Esophagus squamous epithelium (tissue), 5 donors: ENCODE data around the gene BAIAP2. TPM values are rescaled to one million over a fixed set of nuclear protein-coding genes. Genes with fewer than 3 reads are reported as not detected.

ENCODE experiments used
- DNase-seq: peaks from one replicate; lab custom pipeline; 2025; lab: John Stamatoyannopoulos, UW
- H3K27ac ChIP-seq, 4 donors: fragments of 200-600 bp; sonication (generic); one replicate each; pipeline ENCODE4 v1.5.1; 2016 to 2019; ENCODE audit warnings: mild to moderate bottlenecking in 1 of 4
- H3K27me3 ChIP-seq, 4 donors: fragments of 200-600 bp; sonication (generic); 1 replicate in 3 of 4; 2 replicates in 1 of 4; pipeline versions ENCODE4 v1.5.1 to v1.6.0; 2017 to 2021; ENCODE audit warnings: antibody characterized with exemption in 1 of 4
- H3K36me3 ChIP-seq, 3 donors: fragments of 200-600 bp; sonication (generic); one replicate each; pipeline ENCODE4 v1.5.1; 2016 to 2019
- H3K4me1 ChIP-seq, 3 donors: fragments of 200-600 bp; sonication (generic); one replicate each; pipeline ENCODE4 v1.5.1; 2017 to 2019
- H3K4me3 ChIP-seq, 4 donors: fragments of 200-600 bp; sonication (generic); 1 replicate in 3 of 4; 2 replicates in 1 of 4; pipeline ENCODE4 v1.5.1; 2016 to 2019; ENCODE audit warnings: mild to moderate bottlenecking in 2 of 4, moderate library complexity in 1 of 4
- H3K9me3 ChIP-seq, 3 donors: fragments of 200-600 bp; sonication (generic); one replicate each; pipeline ENCODE4 v1.5.1; 2016 to 2019
- CTCF ChIP-seq, 6 experiments: fragments of 450-650 bp in 4 of 6; fragments of 200-600 bp in 2 of 6; sonication (generic) in 2 of 6; IDR thresholded peaks; one replicate each; pipeline ENCODE4 v1.5.1; 2016 to 2019; ENCODE audit warnings: antibody characterized with exemption in 6 of 6, mild to moderate bottlenecking in 4 of 6, moderate library complexity in 4 of 6
- POLR2A ChIP-seq, 4 donors: fragments of 450-650 bp; IDR thresholded peaks; one replicate each; pipeline ENCODE4 v1.6.1; 2017; ENCODE audit warnings: antibody characterized with exemption in 4 of 4, mild to moderate bottlenecking in 4 of 4, moderate library complexity in 3 of 4
- WGBS, 2 donors: methylation state at CpG; one replicate each; pipeline ENCODE4 v1.1.5; 2018; 5-methylcytosine and 5-hydroxymethylcytosine counted together
- intact Hi-C: fragments of 100-400 bp; cut with DNase I; formaldehyde crosslinking; loops from one replicate; pipeline ENCODE4 v1.15.0; 2022
- total RNA-seq, 4 donors: library from RNA; depleted of rRNA; stranded (reverse); fragments of >200 nt; gene quantifications; one replicate each; pipeline ENCODE4 v1.1.0, GENCODE V29; 2016
- donor health status: DM: yes; HTN: yes; CAD: no.

The BAIAP2 gene
- total RNA-seq, 4 donors from 2014 or later, result 87.8 to 175 (median 105) TPM

- no peak overlapping the region for H3K27ac ChIP-seq
- TF ChIP-seq CTCF (IDR thresholded peaks at IDR 0.05), result no peak
- no CpG with 5 or more reads among the region's 24 CpGs for WGBS, 2 donors
- H3K4me1 ChIP-seq, result peaks cover 0 to 9% (median under 1%) of the 10 kb centered on the region in 3 donors
- H3K9me3 ChIP-seq, result no peaks in the 10 kb centered on the region
- DNase-seq, result no peak
- no peak overlapping the region for H3K4me3 ChIP-seq
- H3K27me3 ChIP-seq, result no peaks in the 10 kb centered on the region
- peaks cover 37 to 100% (median 40%) of the 10 kb centered on the region in 3 donors for H3K36me3 ChIP-seq
- intact Hi-C loops, result loop anchor here (10.0 kb wide), 1 partner anchor 112 kb away; the partner anchor contains the start of gene CHMP6
Observed at GRCh38 chr17:81106716-81107115, 71.8 kb downstream of the BAIAP2 start.

GRCh38 chr17:81108220-81108619, 73.3 kb downstream of the BAIAP2 start:
- peaks cover 0 to 5% (median 0%) of the 10 kb centered on the region in 3 donors for H3K4me1 ChIP-seq
- no peaks in the 10 kb centered on the region for H3K9me3 ChIP-seq
- no peak overlapping the region for H3K4me3 ChIP-seq
- no peak overlapping the region for H3K27ac ChIP-seq
- no peak for DNase-seq
- TF ChIP-seq POLR2A (IDR thresholded peaks at IDR 0.05) (no peak), CTCF (IDR thresholded peaks at IDR 0.05) (no peak)
- WGBS, 2 donors, result 30 to 42% methylated on average over 5 of the region's 9 CpGs
- peaks cover 37 to 100% (median 40%) of the 10 kb centered on the region in 3 donors for H3K36me3 ChIP-seq
- H3K27me3 ChIP-seq, result no peaks in the 10 kb centered on the region
- intact Hi-C loops, result loop anchor here (10.0 kb wide), 1 partner anchor 113 kb away; the partner anchor contains the start of gene CHMP6

- H3K4me3 ChIP-seq, result no peak overlapping the region
- H3K9me3 ChIP-seq, result no peaks in the 10 kb centered on the region
- peaks cover 25 to 99% (median 32%) of the 10 kb centered on the region in 3 donors for H3K36me3 ChIP-seq
- H3K4me1 ChIP-seq, result peaks cover 0 to 9% (median 0%) of the 10 kb centered on the region in 3 donors
- no peak for DNase-seq
- H3K27me3 ChIP-seq, result no peaks in the 10 kb centered on the region
- no peak for TF ChIP-seq POLR2A (IDR thresholded peaks at IDR 0.05)
- intact Hi-C loops, result loop anchor here (10.0 kb wide), 1 partner anchor 115 kb away; the partner anchor contains the start of gene CHMP6
- H3K27ac ChIP-seq, result no peak overlapping the region
- WGBS, 2 donors, result 86 to 92% methylated on average over 18 to 20 of the region's 22 CpGs
Observed at GRCh38 chr17:81109957-81110356, 75.0 kb downstream of the BAIAP2 start.

GRCh38 chr17:81110488-81111040, 75.6 kb downstream of the BAIAP2 start:
- no peaks in the 10 kb centered on the region for H3K9me3 ChIP-seq
- H3K4me3 ChIP-seq, result no peak overlapping the region
- TF ChIP-seq CTCF (IDR thresholded peaks at IDR 0.05), result no peak
- no peak for TF ChIP-seq POLR2A (IDR thresholded peaks at IDR 0.05)
- H3K27me3 ChIP-seq, result no peaks in the 10 kb centered on the region
- no peak for DNase-seq
- H3K36me3 ChIP-seq, result peaks cover 21 to 99% (median 30%) of the 10 kb centered on the region in 3 donors
- 81 to 91% methylated on average over 10 to 19 of the region's 30 CpGs for WGBS, 2 donors
- H3K4me1 ChIP-seq, result peaks cover 0 to 15% (median 0%) of the 10 kb centered on the region in 3 donors
- no peak overlapping the region for H3K27ac ChIP-seq
- intact Hi-C loops, result no loop called here

GRCh38 chr17:81111066-81111465, 76.1 kb downstream of the BAIAP2 start:
- TF ChIP-seq CTCF (IDR thresholded peaks at IDR 0.05), result no peak
- no peak for TF ChIP-seq POLR2A (IDR thresholded peaks at IDR 0.05)
- no peaks in the 10 kb centered on the region for H3K9me3 ChIP-seq
- 60% methylated on average over 1 of the region's 10 CpGs; no CpG with 5 or more reads in 1 of the 2 donors for WGBS, 2 donors
- intact Hi-C loops, result no loop called here
- H3K27ac ChIP-seq, result no peak overlapping the region
- H3K36me3 ChIP-seq, result peaks cover 21 to 99% (median 25%) of the 10 kb centered on the region in 3 donors
- H3K4me3 ChIP-seq, result no peak overlapping the region
- DNase-seq, result no peak
- H3K27me3 ChIP-seq, result no peaks in the 10 kb centered on the region
- peaks cover 0 to 16% (median 0%) of the 10 kb centered on the region in 3 donors for H3K4me1 ChIP-seq
